ENCODE measurements around the gene IARS1. TPM values are rescaled to one million over a fixed set of nuclear protein-coding genes. Genes with fewer than 3 reads are reported as not detected.

The IARS1 gene
- total and polyA plus RNA-seq, 2 of the 13 experiments (the other 11 are each of a cell fraction or from before 2014, with no cell fraction given) = 55.9 to 185 TPM

DNA sequence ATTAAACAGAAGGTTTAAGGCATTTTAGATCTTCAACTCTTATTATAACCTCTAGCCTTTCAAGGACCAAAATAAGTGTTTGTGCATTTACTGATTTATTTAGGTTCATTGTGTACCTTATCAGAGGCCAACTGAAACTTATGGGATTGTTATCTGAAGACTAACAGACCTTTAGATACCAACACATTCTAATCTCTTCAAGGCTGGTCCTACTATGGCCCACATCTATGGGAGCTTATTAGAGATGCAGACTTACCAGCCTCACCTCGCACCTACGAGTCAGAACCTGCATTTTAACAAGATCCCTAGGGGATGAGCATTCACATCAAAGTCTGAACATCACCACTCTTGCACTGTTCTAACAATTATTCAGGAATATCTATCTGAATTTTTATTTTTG is 1.9 kb downstream of the IARS1 start (continued):
- no peak for TF ChIP-seq HHEX (CRISPR knock-in tag; IDR thresholded peaks at IDR 0.05)
- no peak for TF ChIP-seq ZNF335 (CRISPR knock-in tag; IDR thresholded peaks at IDR 0.05)
- no peak for TF ChIP-seq ZNF792 (CRISPR knock-in tag; IDR thresholded peaks at IDR 0.05)
- TF ChIP-seq ZC3H13 (CRISPR knock-in tag; IDR thresholded peaks at IDR 0.05) = no peak
- TF ChIP-seq, protein P1, sequence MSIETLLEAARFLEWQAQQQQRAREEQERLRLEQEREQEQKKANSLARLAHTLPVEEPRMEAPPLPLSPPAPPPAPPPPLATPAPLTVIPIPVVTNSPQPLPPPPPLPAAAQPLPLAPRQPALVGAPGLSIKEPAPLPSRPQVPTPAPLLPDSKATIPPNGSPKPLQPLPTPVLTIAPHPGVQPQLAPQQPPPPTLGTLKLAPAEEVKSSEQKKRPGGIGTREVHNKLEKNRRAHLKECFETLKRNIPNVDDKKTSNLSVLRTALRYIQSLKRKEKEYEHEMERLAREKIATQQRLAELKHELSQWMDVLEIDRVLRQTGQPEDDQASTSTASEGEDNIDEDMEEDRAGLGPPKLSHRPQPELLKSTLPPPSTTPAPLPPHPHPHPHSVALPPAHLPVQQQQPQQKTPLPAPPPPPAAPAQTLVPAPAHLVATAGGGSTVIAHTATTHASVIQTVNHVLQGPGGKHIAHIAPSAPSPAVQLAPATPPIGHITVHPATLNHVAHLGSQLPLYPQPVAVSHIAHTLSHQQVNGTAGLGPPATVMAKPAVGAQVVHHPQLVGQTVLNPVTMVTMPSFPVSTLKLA (IDR thresholded peaks at IDR 0.05) = no peak
- no peak for TF ChIP-seq CEBPB (IDR thresholded peaks at IDR 0.05; ENCODE audit: borderline replicate concordance, low read depth, low read length)
- TF ChIP-seq ZNF564 (CRISPR knock-in tag; IDR thresholded peaks at IDR 0.05) = no peak
- no peak for TF ChIP-seq PAX8 (CRISPR knock-in tag; IDR thresholded peaks at IDR 0.05; ENCODE audit: borderline replicate concordance)
- TF ChIP-seq RBM39 (IDR thresholded peaks at IDR 0.05; ENCODE audit: low read depth, low read length, poor library complexity, severe bottlenecking) = no peak
- no peak for TF ChIP-seq TBX2 (CRISPR knock-in tag; IDR thresholded peaks at IDR 0.05; ENCODE audit: borderline replicate concordance)
- no peak for TF ChIP-seq ZNF780A (CRISPR knock-in tag; IDR thresholded peaks at IDR 0.05)
- no peak for TF ChIP-seq AGO2 (optimal IDR thresholded peaks at IDR 0.05; ENCODE audit: low read depth, low read length)

DNA sequence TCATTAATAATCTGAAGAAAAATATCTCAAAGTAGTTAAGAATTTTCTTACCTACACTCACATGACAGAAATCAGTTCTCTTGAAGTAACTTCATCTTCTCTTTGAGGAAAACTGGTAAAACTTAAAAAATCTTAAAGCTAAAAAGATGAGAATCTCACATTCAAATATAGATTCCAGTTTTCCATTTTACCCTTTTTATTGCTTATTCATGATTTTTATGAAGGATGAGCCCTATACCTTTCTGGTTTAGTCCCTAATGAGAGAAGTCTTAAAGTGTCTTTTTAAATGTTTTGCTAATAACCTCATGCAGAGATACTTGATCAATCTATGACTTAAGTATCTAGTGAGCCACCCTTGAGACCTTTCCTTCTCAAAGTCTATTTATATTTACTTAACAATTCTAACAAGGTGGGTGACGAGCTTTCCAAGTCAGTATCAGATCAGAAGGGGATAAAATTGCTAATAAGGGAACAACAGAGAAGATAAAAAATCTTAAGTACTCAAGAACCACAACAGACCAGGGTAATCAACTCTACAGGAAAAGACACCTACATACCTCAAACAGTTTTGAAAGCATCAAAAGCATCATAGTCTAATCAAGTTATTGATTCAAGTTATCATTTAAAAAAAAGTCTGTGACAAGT is 2.6 kb downstream of the IARS1 start:
- H3K4me3 ChIP-seq (replicated peaks in 1 of 3; ENCODE audit: insufficient read depth in 1 of 3, low read depth in 2 of 3, low read length in 3 of 3) = peak overlapping the region; percentile 78 to 92 (median 82); a peak in 3 of 6 replicates
- peaks cover 6 to 57% of the 10 kb centered on the region in 2 experiments for H3K36me3 ChIP-seq (replicated peaks in 1 of 2; ENCODE audit: control insufficient read depth in 1 of 2, insufficient read depth in 2 of 2, low read length in 2 of 2)
- H3K9ac ChIP-seq (ENCODE audit: insufficient read depth, low read depth, low read length) = no peak overlapping the region
- FAIRE-seq (no peak), DNase-seq (ENCODE audit: low spot score) (no peak), ATAC-seq (no peak)
- H3K27ac ChIP-seq (ENCODE audit: extremely low read length, insufficient read depth, low read length) = no peak overlapping the region
- H3K27me3 ChIP-seq (ENCODE audit: control insufficient read depth in 1 of 2, insufficient read depth in 2 of 2, low read length in 2 of 2) = no peaks in the 10 kb centered on the region; a peak in 1 of 5 replicates
- WGBS (ENCODE audit: low lambda C conversion rate) = 90% methylated on average over 1 of the region's 1 CpG
- CTCF ChIA-PET (ENCODE audit: low intra/inter-chr PET ratio, low total read pairs) = no interaction called here
- POLR2A ChIA-PET = interaction anchor here (0.8 kb wide), 1 partner anchor 152 kb away, joined by 4 read pairs; no protein-coding TSS in a partner anchor
- no peak overlapping the region for H2AFZ ChIP-seq (ENCODE audit: low read length)
- H3K4me1 ChIP-seq (ENCODE audit: insufficient read depth, low read length) = peaks cover 36% of the 10 kb centered on the region
- intact Hi-C loops (cut with micrococcal nuclease; ENCODE audit: unreplicated experiment) = no loop called here
- no TSS peak for BruUV-seq (replicated peaks)
- H3K9me3 ChIP-seq (ENCODE audit: low read length) = no peaks in the 10 kb centered on the region
- H3K79me2 ChIP-seq (ENCODE audit: insufficient read depth, low read length) = peaks cover 63% of the 10 kb centered on the region
- peak overlapping the region; percentile 99 for H3K4me2 ChIP-seq (ENCODE audit: low read depth, low read length)
- TF ChIP-seq MYNN (CRISPR knock-in tag; IDR thresholded peaks at IDR 0.05; ENCODE audit: low read depth) (no peak), MAFK (conservative IDR thresholded peaks at IDR 0.05 in 1 of 2, IDR thresholded peaks at IDR 0.05 in 1 of 2; ENCODE audit: low read length in 2 of 2) (0 out of 4 replicates have a peak, but pooled peaks of 1 of the 2 experiments have one; percentile 15), ZNF878 (CRISPR knock-in tag; IDR thresholded peaks at IDR 0.05) (no peak), ZSCAN21 (CRISPR knock-in tag; IDR thresholded peaks at IDR 0.05; ENCODE audit: borderline replicate concordance) (no peak), RBFOX2 (IDR thresholded peaks at IDR 0.05; ENCODE audit: low read depth, low read length) (peak; percentile 53; the same call in 1 of the 2 replicates), KDM1A (CRISPR knock-in tag; IDR thresholded peaks at IDR 0.05) (no peak), ONECUT2 (CRISPR knock-in tag; IDR thresholded peaks at IDR 0.05) (no peak)
- in situ Hi-C loops (cut with HindIII; ENCODE audit: extremely low pct_ligation_motif_present, low pct_unique_long_range_greater_than_20kb) = no loop called here
- peaks cover 31% of the 10 kb centered on the region for H4K20me1 ChIP-seq (ENCODE audit: insufficient read depth, low read length)
